K562 (cell line): ENCODE measurements around the gene SLC39A11. TPM values are rescaled to one million over a fixed set of nuclear protein-coding genes. Genes with fewer than 3 reads are reported as not detected.
A peak's percentile ranks its signal among the peaks of the same experiment; 100 is the strongest.

Experiments used
- CBX8 ChIP-seq: fragments of 200-600 bp; sonication (generic); IDR thresholded peaks from 2 replicates; pipeline ENCODE4 v1.6.1; 2012; ENCODE audit warnings: borderline replicate concordance, mixed run types, low read depth, mild to moderate bottlenecking, moderate library complexity, mixed read lengths, low read length, control low read depth, inconsistent platforms; ENCODE audit not compliant: poor library complexity, severe bottlenecking; ENCODE audit errors: extremely low read depth
- CHCHD3 ChIP-seq: fragments of 250-450 bp; sonication (Bioruptor Pico); IDR thresholded peaks from 2 replicates; pipeline ENCODE4 v2.1.2; 2022; ENCODE audit warnings: mild to moderate bottlenecking
- CREM ChIP-seq: IDR thresholded peaks from 2 replicates; pipeline ENCODE4 v1.6.1; 2014; ENCODE audit warnings: antibody characterized with exemption, low read depth
- DNMT1 ChIP-seq: fragments of 450-650 bp; IDR thresholded peaks from 2 replicates; pipeline ENCODE4 v1.6.1; 2016; ENCODE audit warnings: antibody characterized with exemption, mild to moderate bottlenecking
- JUNB ChIP-seq: fragments of 450-650 bp; formaldehyde crosslinking; conservative IDR thresholded peaks from 2 replicates; pipeline ENCODE4 v1.4.0; 2020; ENCODE audit warnings: mild to moderate bottlenecking
- RBM25 ChIP-seq: fragments of 200-400 bp; formaldehyde crosslinking; IDR thresholded peaks from 2 replicates; pipeline ENCODE4 v1.6.1; 2018; ENCODE audit warnings: low read length, low read depth, moderate library complexity; ENCODE audit not compliant: severe bottlenecking
- RCOR1 ChIP-seq, 2 experiments: IDR thresholded peaks; 2 replicates each; pipeline ENCODE4 v1.6.1; 2012; ENCODE audit warnings: low read depth in 2 of 2, low read length in 2 of 2, borderline replicate concordance in 1 of 2, improper control_type of control experiment in 1 of 2
- SMAD2 ChIP-seq: fragments of 150-350 bp; IDR thresholded peaks from 2 replicates; pipeline ENCODE4 v1.6.1; 2014; ENCODE audit warnings: low read depth, mild to moderate bottlenecking, low read length
- SRF ChIP-seq, 2 experiments: fragments of 250-450, 450-650 bp in 1 of 2; sonication (Bioruptor Pico) in 1 of 2; sonication (generic) in 1 of 2; formaldehyde crosslinking; IDR thresholded peaks; 2 replicates each; pipeline versions ENCODE4 v1.5.0 to v1.5.1; 2020 to 2022; ENCODE audit warnings: mild to moderate bottlenecking in 1 of 2, missing genetic modification reagents in 1 of 2
- STAT5B ChIP-seq: fragments of 250-450 bp; sonication (Bioruptor Pico); IDR thresholded peaks from 2 replicates; pipeline ENCODE4 v1.8.0; 2021; ENCODE audit warnings: mild to moderate bottlenecking, inconsistent platforms
- UBTF ChIP-seq, 2 experiments: IDR thresholded peaks; 2 replicates each; pipeline ENCODE4 v1.6.1; 2012; ENCODE audit warnings: improper control_type of control experiment in 2 of 2, low read depth in 2 of 2, low read length in 2 of 2, borderline replicate concordance in 1 of 2
- ZNF318 ChIP-seq, 2 experiments: fragments of 450-650 bp; IDR thresholded peaks; 2 replicates each; pipeline ENCODE4 v1.6.1; 2016; ENCODE audit warnings: mild to moderate bottlenecking in 2 of 2, borderline replicate concordance in 1 of 2, low read depth in 1 of 2, moderate library complexity in 1 of 2
- ZNF347 ChIP-seq: fragments of 450-650 bp; formaldehyde crosslinking; IDR thresholded peaks from 2 replicates; pipeline ENCODE4 v1.4.0; 2020; ENCODE audit warnings: low read depth, mild to moderate bottlenecking, moderate library complexity
- polyA plus RNA-seq, 8 experiments: library from polyadenylated mRNA; depleted of rRNA in 4 of 8; stranded (reverse) in 5 of 8; unstranded in 3 of 8; fragments of >200 nt; fragmentation: Nextera tagmentation in 2 of 8; fragmentation: Illumina TruSeq in 1 of 8; extraction: Ambion mirVana in 2 of 8; extraction: Trizol in 1 of 8; gene quantifications; 2 replicates each; pipeline versions ENCODE4 v1.2.1 to v1.2.3, GENCODE V29; 2011 to 2014; ENCODE audit warnings: inconsistent platforms in 1 of 8, missing spikeins in 1 of 8
- total RNA-seq, 7 experiments: library from RNA; depleted of rRNA in 6 of 7; stranded (reverse); fragments of >200 nt in 6 of 7; fragmentation: Illumina TruSeq in 2 of 7; extraction: Trizol in 2 of 7; gene quantifications; 2 replicates each; pipeline versions ENCODE4 v1.2.1 to v1.2.3, GENCODE V29; 2011 to 2021; ENCODE audit warnings: low replicate concordance in 1 of 7
- TF ChIP-seq, protein P1 (sequence below): fragments of 250-450 bp; sonication (Bioruptor Pico); IDR thresholded peaks from 2 replicates; pipeline ENCODE4 v1.8.0; 2021; ENCODE audit warnings: borderline replicate concordance, mild to moderate bottlenecking, moderate library complexity; ENCODE audit not compliant: poor library complexity, severe bottlenecking

SLC39A11 gene
- total and polyA plus RNA-seq, 9 of the 15 experiments (the other 6 are each of a cell fraction or from before 2014, with no cell fraction given): 10.5 to 26.4 (median 13.4) TPM

GRCh38 chr17:72985882-72986720 lies 106.4 kb downstream of the SLC39A11 start (continued):
- TF ChIP-seq ZNF318 (IDR thresholded peaks at IDR 0.05; ENCODE audit: borderline replicate concordance in 1 of 2, low read depth in 1 of 2) (no peak), RBM25 (no peak), SMAD2 (no peak), CREM (peak; percentile 56), RCOR1 (IDR thresholded peaks at IDR 0.05; ENCODE audit: borderline replicate concordance in 1 of 2, low read depth in 2 of 2, low read length in 2 of 2) (peak in 1 of 2 experiments; percentile 48; a peak in 1 of 4 replicates), UBTF (IDR thresholded peaks at IDR 0.05; ENCODE audit: borderline replicate concordance in 1 of 2, low read depth in 2 of 2, low read length in 2 of 2) (0 out of 4 replicates have a peak, but pooled peaks of 1 of the 2 experiments have one; percentile 31), ZNF347 (no peak), CBX8 (no peak), SRF (CRISPR knock-in tag; IDR thresholded peaks at IDR 0.05) (no peak), CHCHD3 (CRISPR knock-in tag) (no peak), JUNB (no peak), DNMT1 (no peak), STAT5B (CRISPR knock-in tag) (no peak)
- TF ChIP-seq, protein P1, sequence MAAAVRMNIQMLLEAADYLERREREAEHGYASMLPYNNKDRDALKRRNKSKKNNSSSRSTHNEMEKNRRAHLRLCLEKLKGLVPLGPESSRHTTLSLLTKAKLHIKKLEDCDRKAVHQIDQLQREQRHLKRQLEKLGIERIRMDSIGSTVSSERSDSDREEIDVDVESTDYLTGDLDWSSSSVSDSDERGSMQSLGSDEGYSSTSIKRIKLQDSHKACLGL (CRISPR knock-in tag): no peak
